Measurements from ENCODE around the gene SPATA18.

GRCh38 chr4:52111995-52112394 is 60.9 kb downstream of the SPATA18 start:
- TF ChIP-seq CTCF (optimal IDR thresholded peaks at IDR 0.05 in 1 of 3, IDR thresholded peaks at IDR 0.05 in 1 of 3, conservative IDR thresholded peaks at IDR 0.05 in 1 of 3; ENCODE audit: extremely low read depth in 1 of 3, insufficient read depth in 2 of 3, low read length in 3 of 3) (no peak), EZH2 (IDR thresholded peaks at IDR 0.05; ENCODE audit: low read length) (no peak)

All from keratinocyte (primary cell).